Testis (tissue), 3 donors: ENCODE measurements around the gene GNL3. TPM values are rescaled to one million over a fixed set of nuclear protein-coding genes. Genes with fewer than 3 reads are reported as not detected.
A peak's percentile ranks its signal among the peaks of the same experiment; 100 is the strongest.

Experiments used
- DNase-seq: peaks from one replicate; pipeline ENCODE4 v3.0.0-alpha.2; 2019
- H3K27ac ChIP-seq, 2 donors: fragments of 200-600 bp; sonication (generic); one replicate each; pipeline ENCODE4 v1.5.1; 2019
- H3K27me3 ChIP-seq: fragments of 200-600 bp; sonication (generic); one replicate; pipeline ENCODE4 v1.5.1; 2019
- H3K36me3 ChIP-seq: fragments of 200-600 bp; sonication (generic); one replicate; pipeline ENCODE4 v1.5.1; 2017; ENCODE audit warnings: low read depth; ENCODE audit errors: missing control alignments
- H3K4me1 ChIP-seq: fragments of 200-600 bp; sonication (generic); one replicate; pipeline ENCODE4 v1.5.1; 2019
- H3K4me3 ChIP-seq, 2 donors: fragments of 200-600 bp; sonication (generic); one replicate each; pipeline ENCODE4 v1.5.1; 2017 to 2019
- H3K9me3 ChIP-seq: fragments of 200-600 bp; sonication (generic); one replicate; pipeline ENCODE4 v1.5.1; 2017
- CTCF ChIP-seq, 3 experiments: fragments of 450-650 bp in 2 of 3; fragments of 200-600 bp in 1 of 3; sonication (generic) in 1 of 3; IDR thresholded peaks; one replicate each; pipeline ENCODE4 v1.5.1; 2016 to 2019; ENCODE audit warnings: antibody characterized with exemption in 3 of 3, mild to moderate bottlenecking in 2 of 3, moderate library complexity in 1 of 3
- POLR2A ChIP-seq: fragments of 450-650 bp; IDR thresholded peaks from one replicate; pipeline ENCODE4 v1.6.1; 2017; ENCODE audit warnings: antibody characterized with exemption, mild to moderate bottlenecking, moderate library complexity
- WGBS, 2 donors: methylation state at CpG; one replicate each; pipeline ENCODE4 v1.1.5; 2018; 5-methylcytosine and 5-hydroxymethylcytosine counted together
- intact Hi-C: fragments of 100-400 bp; cut with DNase I; formaldehyde crosslinking; loops from one replicate; pipeline ENCODE4 v1.15.1; 2023; ENCODE audit warnings: low total_unique reads
- polyA plus RNA-seq: library from polyadenylated mRNA; stranded (reverse); fragments of 350-450 nt; fragmentation: Illumina TruSeq; extraction: RNeasy Lipid Tissue Mini Kit (QIAGEN cat#74804); gene quantifications from one replicate; pipeline ENCODE4 v1.2.3, GENCODE V29; 2014; ENCODE audit warnings: low read depth, low replicate concordance; ENCODE audit not compliant: insufficient read depth
- total RNA-seq, 2 donors: library from RNA; depleted of rRNA; stranded (reverse); fragments of >200 nt; gene quantifications; one replicate each; pipeline ENCODE4 v1.2.3, GENCODE V29; 2016

Gene GNL3
- total and polyA plus RNA-seq, 3 donors from 2014 or later = 36.3 to 57.7 (median 50.6) TPM

GRCh38 chr3:52649461-52650210, 36.2 kb upstream of the GNL3 start:
- Histone ChIP-seq H3K4me1 (no peaks in the 10 kb centered on the region), H3K36me3 (no peaks in the 10 kb centered on the region), H3K4me3 (no peak overlapping the region), H3K9me3 (no peaks in the 10 kb centered on the region), H3K27me3 (no peaks in the 10 kb centered on the region), H3K27ac (peak overlapping the region in 1 of 2 donors; percentile 1)
- whole genome bisulfite sequencing, 2 donors = 79% methylated on average over 5 of the region's 5 CpGs
- TF ChIP-seq CTCF (IDR thresholded peaks at IDR 0.05) = no peak
- TF ChIP-seq POLR2A = no peak
- intact Hi-C loops = no loop called here
- DNase-seq = no peak

DNA sequence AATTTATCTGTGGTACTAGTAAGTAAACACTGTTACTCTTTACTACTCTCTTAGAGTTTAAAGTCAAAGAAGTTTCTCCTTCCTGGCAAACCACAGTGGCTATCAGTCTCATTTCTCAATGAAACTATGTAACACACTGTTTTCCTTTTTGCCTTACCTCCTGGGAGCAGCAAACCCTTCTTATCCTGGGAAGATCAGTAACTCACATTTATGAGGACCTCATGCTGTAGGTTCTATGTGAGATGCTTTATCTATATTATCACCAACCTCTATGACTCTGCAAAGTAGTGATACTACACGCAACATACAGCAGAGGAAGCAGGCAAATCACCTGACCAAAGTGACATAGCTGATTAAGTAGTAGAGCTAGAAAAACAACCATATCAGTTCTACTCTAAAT, 35.4 kb upstream of the GNL3 start:
- no peaks in the 10 kb centered on the region for H3K27me3 ChIP-seq
- H3K9me3 ChIP-seq = no peaks in the 10 kb centered on the region
- no peak for TF ChIP-seq CTCF (IDR thresholded peaks at IDR 0.05)
- TF ChIP-seq POLR2A = no peak
- no peaks in the 10 kb centered on the region for H3K4me1 ChIP-seq
- WGBS, 2 donors = 58 to 88% methylated on average over 1 of the region's 1 CpG
- no peaks in the 10 kb centered on the region for H3K36me3 ChIP-seq
- intact Hi-C loops = no loop called here
- H3K4me3 ChIP-seq = no peak overlapping the region
- H3K27ac ChIP-seq = no peak overlapping the region
- DNase-seq = no peak

DNA sequence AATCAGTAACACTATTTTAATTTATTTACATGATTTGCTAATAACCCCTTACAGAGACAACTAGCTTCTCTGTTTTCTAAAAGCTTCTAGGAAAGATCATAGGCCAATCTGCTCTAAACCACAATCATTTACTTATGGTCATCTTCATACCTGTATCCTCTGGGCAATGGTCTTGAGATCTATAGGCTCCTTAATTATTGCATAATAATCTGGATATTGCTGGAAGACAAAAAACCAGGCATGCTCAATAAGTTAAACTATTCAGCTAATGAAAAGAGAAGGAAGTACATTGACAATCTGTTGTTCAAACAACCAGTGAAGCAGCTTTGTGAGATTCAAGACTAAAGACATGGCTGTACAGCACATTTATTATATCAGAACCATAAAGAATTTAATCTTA, 34.2 kb upstream of the GNL3 start:
- H3K27me3 ChIP-seq = no peaks in the 10 kb centered on the region
- no peaks in the 10 kb centered on the region for H3K4me1 ChIP-seq
- intact Hi-C loops = no loop called here
- H3K4me3 ChIP-seq = no peak overlapping the region
- no peak overlapping the region for H3K27ac ChIP-seq
- no peak for DNase-seq
- no peaks in the 10 kb centered on the region for H3K9me3 ChIP-seq
- H3K36me3 ChIP-seq = no peaks in the 10 kb centered on the region
- TF ChIP-seq POLR2A = no peak
- no peak for TF ChIP-seq CTCF (IDR thresholded peaks at IDR 0.05)

DNA sequence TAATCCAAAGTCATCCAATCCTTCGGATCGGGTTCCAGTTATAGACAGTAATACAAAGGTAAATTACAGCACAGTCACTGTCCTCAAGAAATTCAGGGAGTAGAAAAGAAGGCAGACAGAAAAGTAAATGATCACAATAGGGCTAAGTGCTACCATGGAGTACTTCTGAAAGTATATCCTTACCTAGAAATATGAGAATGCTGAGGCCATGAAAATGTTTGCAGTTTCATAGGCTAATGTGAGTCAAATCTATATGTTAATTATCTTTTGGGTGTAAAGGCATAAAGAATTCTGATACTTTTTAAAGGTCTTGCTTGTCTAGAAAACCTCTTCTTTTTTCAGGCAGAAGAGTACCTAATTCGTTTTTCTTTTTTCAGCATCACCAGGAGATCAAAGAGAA, 29.9 kb upstream of the GNL3 start:
- Histone ChIP-seq H3K36me3 (no peaks in the 10 kb centered on the region), H3K4me1 (no peaks in the 10 kb centered on the region), H3K9me3 (no peaks in the 10 kb centered on the region), H3K27me3 (no peaks in the 10 kb centered on the region), H3K4me3 (no peak overlapping the region), H3K27ac (no peak overlapping the region)
- 94% methylated on average over 3 of the region's 3 CpGs for WGBS, 2 donors
- TF ChIP-seq POLR2A (no peak), CTCF (IDR thresholded peaks at IDR 0.05) (no peak)
- intact Hi-C loops = no loop called here
- DNase-seq = no peak

DNA sequence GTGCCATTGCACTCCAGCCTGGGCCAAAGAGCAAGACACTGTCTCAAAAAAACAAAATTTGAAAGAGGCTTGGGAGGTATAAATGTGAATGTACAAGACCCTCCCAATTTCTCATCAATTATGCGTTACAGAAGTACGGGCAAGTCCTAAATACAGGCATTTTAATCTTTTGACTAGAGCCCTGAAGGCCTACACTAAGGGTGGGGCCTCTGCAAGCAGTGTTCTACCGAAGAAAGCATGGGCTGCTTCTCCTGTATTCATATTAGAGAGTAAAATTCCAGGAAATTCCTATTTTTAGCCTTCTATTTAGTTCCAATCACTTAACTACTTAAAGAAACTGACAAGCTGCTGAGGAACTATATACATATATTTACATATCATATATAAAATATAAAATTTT, 25.8 kb upstream of the GNL3 start:
- H3K4me1 ChIP-seq = no peaks in the 10 kb centered on the region
- no peaks in the 10 kb centered on the region for H3K9me3 ChIP-seq
- intact Hi-C loops = no loop called here
- no peaks in the 10 kb centered on the region for H3K27me3 ChIP-seq
- no peak overlapping the region for H3K4me3 ChIP-seq
- DNase-seq = no peak
- 65 to 98% methylated on average over 3 of the region's 3 CpGs for WGBS, 2 donors
- no peak overlapping the region for H3K27ac ChIP-seq
- TF ChIP-seq CTCF (IDR thresholded peaks at IDR 0.05) (no peak), POLR2A (no peak)
- H3K36me3 ChIP-seq = no peaks in the 10 kb centered on the region
